ENCODE results near the gene TSPAN1.

GRCh38 chr1:46215504-46215903 is 40.6 kb downstream of the TSPAN1 start:
- TF ChIP-seq CTCF (IDR thresholded peaks at IDR 0.05) (no peak), POLR2AphosphoS5 (IDR thresholded peaks at IDR 0.05; ENCODE audit: insufficient read depth in 1 of 2, low read depth in 1 of 2) (no peak), POLR2A (IDR thresholded peaks at IDR 0.05) (no peak)

All from vagina (tissue), 2 donors.